Medulla oblongata (tissue), 1 donor: Measurements from ENCODE around the gene TXNL4A.
"Not testable (repeated sequence)": the region's sequence is repeated elsewhere in the genome, so short reads cannot be mapped to it uniquely, and the experiment has no call there.

Experiments used
- DNase-seq: peaks from one replicate; pipeline ENCODE4 v3.0.0-alpha.2; 2015; ENCODE audit errors: extremely low spot score

The TXNL4A gene

DNA sequence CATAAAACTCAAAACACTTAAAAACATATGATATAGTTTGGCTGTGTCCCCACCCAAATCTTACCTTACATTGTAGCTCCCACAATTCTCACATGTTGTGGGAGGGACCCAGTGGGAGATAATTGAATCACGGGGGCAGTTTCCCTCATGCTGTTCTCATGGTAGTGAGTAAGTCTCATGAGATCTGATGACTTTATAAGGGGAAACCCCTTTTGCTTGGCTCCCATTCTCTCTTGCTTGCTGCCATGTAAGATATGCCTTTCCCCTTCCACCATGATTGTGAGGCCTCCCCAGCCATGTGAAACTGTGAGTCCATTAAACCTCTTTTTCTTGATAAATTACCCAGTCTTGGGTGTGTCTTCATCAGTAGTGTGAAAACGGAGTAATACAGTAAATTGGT lies 11.3 kb upstream of the TXNL4A start:
- DNase-seq = not testable (repeated sequence)

DNA sequence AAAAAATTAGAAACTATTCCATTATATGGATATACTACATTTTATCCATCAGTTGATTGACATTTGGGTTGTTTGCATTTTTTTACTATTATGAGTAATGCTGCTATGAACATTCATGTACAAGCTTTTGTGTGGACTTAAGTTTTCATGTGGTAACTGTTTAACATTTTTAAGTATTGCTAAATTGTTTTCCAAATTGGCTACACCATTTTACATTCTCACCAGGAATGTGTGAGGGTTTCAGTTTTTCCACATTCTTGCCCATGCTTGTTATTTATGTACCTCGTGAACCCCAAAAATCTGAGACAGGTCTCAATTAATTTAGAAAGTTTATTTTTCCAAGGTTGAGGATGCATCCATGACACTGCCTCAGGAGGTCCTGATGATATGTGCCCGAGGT lies 3.1 kb upstream of the TXNL4A start:
- DNase-seq = no peak

DNA sequence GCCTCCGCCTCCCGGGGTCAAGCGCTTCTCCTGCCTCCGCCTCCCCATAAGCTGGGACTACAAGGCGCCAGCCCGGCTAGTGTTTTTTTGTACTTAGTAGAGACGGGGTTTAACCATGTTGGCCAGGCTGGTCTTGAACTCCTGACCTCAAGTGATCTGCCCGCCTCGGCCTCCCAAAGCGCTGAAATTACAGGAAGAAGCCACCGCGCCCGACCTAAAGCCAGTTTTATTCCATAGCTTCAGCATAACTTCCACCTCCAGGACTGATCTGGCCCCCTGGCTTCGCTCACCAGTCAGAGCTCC lies 783 bp upstream of the TXNL4A start:
- no peak for DNase-seq

DNA sequence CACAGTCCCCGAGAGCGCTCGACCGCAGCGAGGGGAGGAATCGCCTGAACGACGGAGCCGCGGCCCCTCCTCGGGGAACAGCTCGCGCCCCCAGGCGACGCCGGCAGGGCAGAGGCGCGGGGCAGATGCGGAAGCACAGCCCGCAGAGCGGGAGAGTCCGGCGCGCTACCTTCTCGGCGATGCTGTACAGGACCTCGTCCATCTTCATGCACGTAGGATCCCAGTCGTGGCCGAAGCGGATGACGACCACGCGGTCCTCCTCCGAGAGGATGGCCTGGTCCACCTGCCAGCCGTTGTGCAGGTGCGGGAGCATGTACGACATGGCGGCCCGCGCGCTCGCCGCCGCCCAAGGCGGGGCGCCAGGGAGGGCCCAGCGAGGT lies 302 bp downstream of the TXNL4A start:
- peak; percentile 59 for DNase-seq

DNA sequence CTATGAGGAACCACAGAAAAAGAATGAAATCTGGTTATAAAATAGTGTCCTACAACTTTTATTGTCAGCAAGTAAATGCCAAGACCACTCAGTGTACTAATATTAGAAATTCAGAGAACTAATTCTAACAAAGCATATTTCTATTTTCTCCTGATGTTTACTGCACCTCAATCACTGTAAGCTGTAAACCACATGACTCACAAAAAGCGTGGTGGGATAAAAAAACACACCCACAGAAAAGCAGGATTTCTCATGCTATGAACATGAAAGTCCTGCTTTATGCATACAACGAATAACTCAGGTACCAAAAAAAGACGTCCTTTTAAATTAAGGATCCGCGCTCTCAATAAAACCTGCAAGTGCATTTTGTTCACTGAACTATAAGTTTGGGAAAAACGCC lies 797 bp downstream of the TXNL4A start:
- DNase-seq = no peak

DNA sequence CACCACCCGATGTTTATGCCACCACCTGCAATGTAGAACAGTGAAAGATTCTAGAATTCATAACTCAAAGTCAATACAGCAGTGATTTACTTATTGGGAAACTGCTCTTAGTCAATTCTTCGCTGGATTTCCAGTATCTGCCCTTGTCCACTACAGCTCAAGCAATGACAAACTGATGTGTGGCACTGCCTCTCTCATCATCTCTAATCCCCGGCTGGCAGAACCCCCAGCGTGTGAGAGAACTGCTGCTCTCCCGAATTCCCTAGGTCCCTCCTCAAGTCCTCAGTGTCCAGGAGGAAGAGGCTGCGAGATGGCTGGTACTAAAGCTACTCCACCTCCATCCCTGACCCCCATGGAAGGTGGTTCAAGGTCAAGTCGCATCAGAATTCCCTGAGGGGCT lies 1.6 kb downstream of the TXNL4A start:
- no peak for DNase-seq

DNA sequence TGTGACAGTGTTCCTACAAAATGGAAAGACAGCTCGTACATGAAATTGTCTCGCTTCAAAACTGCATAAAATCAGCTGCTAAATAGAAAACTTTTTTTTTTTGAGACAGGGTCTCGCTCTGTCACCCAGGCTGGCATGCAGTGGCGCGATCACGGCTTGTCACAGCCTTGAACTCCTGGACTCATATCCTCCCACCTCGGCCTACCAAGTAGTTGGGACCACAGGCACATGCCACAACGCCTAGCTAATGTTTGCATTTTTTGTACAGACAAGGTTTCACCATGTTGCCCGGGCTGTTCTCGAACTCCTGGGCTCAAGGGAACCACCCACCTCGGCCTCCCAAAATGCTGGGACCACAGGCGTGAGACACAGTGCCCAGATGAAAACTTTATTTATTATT lies 3.2 kb downstream of the TXNL4A start:
- no peak for DNase-seq

DNA sequence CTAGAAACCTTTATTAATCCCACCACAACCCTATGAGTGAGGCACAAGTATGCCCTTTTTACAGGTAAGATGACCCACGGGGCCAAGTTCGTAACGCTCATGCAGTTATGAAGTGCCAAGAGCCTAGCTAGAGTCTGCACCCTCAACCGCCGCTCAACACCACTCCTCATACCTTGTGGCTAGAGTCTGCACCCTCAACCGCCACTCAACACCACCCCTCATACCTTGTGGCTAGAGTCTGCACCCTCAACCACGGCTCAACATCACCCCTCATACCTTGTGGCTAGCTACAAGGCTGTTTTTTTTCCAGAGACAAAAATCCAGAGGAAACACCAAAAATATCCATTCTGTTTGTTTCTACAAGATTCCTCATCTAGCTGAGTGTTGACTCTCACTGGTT lies 4.6 kb downstream of the TXNL4A start:
- no peak for DNase-seq

DNA sequence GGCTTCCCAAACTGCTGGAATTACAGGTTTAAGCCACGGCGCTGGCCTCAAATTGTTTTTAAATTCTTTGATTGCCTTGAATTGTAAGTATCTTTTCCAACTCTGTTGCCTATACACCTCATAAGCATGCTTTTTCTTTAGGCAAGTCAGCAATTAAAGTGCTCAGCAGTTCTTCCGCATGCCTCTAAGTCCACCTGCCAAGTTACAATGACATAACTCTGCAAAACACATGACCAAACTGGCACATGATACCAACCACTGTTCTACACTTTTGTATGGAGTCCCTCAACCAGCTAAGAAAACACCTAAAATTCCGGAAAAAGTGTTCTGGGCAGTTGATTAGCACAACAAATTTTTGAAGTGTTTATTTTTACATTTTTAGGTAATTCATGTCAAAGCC lies 5.1 kb downstream of the TXNL4A start:
- no peak for DNase-seq

DNA sequence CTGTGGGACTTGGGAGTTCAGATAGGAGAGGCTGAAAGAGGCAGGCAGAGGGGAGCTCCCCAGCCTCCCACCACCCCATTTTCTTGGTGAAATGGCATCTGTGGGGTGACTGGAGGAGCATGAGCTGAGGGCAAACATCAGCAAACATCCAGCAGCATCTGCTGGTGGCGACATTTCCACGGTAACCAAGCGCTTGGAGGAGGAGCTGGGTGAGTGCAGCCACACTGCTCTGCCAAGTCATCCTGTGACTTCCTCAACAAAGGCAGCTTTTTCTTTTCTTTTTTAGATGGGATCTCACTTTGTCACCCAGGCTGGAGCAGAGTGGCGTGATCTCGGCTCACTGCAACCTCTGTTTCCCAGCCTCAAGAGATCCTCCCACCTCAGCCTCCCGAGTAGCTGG lies 5.6 kb downstream of the TXNL4A start:
- DNase-seq = peak; percentile 85

DNA sequence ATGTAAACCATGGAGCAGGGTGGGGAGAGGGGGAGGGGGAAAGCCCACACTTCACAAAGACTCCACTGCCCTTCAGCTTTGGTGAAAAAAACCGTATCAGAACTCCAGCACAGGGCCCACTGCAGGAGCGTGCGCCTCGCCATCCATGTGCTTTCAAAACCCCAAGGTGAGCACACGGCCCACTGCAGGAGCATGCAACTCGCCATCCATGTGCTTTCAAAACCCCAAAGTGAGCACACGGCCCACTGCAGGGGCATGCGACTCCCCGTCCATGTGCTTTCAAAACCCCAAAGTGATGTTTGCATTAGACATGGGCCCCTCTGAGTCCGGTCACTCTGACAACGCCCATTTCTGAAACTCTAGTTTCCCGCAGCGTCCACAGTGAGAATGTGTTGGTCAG lies 7.8 kb downstream of the TXNL4A start:
- DNase-seq = no peak

DNA sequence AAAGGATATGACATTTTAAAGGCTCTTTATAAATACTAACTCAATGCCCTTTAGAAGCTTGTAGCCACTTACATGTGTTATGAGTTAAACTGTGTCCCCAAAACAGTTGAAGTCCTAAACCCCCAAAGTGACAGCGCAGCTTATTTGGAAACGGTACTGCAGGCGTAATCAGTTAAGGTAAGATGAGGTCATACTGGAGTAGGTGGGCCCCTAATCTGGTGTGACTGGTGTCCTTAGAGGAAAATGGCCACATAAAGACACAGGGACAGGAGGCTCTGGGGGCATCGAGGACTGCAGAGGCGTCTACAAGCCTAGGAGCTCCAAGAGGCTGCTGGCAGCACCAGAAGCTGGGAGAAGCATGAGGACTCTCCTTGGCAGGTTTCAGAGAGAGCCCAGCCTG lies 8.5 kb downstream of the TXNL4A start:
- no peak for DNase-seq

DNA sequence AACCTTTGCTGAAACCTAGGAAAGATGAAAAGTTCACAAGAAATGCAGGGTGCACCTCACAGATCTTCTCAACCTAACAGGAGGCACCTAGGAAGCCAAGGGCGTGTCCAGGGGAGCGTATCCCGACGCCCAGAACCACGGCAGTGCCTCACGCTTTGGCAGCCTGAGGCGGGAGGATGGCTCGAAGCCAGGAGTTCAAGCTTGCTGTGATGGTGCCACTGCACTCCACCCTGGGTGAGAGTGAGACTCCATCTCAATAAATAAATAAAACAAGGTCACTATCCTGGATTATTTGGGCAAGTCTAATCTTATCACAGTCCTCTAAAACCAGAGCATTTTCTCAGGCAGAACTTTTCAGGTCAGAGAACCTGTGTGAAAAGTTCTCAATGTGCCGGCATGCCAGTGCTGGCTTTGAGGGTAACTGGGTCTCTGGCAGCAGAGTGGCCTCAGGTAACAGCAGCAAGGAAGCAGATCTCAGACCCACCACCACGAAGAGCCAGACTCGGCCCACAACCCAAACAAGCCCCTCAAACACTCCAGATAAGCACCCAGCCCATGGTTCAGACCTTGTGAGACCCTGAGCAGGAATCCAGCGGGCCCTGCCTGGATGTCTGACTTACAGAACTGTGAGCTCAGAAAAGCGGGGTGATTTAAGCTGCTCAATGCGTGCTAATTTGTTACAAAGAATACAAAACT lies 12.2 kb downstream of the TXNL4A start:
- no peak for DNase-seq

DNA sequence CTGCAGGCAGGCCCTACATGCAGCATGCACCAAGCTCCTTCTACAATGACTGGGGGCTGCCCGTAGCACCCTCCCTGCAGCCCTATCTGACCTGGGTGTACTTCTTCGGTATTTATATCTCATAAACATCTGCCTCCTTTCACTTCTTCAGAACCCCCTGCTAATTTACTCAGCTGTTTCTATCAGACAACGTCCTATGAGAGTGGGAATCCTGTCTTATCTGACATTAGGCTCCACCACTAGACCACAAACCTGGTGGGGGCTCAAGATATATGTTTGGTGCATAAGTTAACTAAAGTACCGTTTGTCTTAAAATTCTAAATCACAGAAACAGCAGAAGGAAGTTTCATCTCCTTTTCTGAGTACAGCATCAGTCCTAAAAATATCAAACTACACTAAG lies 13.3 kb downstream of the TXNL4A start:
- DNase-seq = no peak

DNA sequence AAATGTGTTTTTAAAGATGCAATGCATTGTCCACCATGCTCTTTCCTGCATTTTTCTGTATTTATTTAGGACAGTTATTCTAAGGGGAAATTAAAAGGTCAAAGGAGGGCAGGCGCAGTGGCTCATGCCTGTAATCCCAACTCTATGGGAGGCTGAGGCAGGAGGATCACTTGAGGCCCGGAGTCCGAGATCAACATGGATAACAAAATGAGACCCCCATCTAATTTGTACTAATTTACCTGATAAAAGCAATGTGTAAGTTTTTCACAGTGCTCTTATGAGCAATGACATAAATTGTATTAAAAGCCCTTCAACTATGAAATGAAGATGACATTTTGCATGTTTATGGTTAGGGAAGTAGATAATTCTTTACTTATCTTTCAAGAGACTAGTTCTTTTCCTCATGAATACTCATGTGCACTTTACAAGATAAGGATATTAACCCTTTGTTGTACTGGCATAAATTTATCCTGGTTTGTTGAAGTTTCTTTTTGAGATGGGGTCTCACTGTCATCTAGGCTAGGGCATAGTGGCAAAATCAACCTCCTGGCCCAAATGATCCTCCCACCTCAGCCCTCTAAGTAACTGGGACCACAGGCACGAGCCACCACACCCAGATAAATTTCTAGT lies 14.2 kb downstream of the TXNL4A start:
- no peak for DNase-seq

DNA sequence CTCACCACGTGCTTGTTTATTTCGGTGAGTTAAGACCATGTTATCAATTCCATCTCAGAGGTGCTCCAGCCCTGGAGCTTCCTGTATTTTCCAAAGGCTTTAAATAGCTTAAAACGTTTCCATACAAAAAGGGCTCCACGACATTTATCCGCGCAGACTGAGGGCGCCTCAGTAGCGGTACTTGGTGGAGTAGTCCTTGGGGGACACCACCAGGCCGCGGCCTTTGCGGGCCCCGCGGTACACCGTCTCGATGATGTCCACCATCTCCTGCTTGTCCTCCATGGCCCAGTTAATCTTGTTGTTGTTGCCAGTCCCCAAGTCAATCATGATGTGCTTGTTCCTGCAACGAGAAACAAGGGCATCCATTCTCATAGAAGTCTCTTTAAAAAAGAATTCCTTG lies 14.8 kb downstream of the TXNL4A start:
- DNase-seq = no peak

DNA sequence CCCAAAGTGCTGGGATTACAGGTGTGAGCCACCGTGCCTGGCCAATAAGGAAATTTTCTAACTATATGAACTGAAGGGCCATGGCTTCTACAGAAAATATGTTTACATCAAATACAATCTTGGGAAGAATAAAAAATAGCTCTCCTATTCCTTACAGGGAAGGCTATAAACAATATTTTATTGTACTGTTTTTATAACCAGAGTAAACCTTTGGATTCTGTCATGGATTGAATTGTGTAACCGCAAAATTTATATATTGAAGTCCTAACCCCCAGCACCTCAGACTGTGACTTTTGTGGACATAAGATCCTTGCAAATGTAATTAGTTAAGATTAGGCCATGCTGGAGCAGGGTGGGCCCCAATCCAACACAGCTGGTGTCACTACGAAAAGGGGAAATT lies 15.6 kb downstream of the TXNL4A start:
- DNase-seq = no peak

DNA sequence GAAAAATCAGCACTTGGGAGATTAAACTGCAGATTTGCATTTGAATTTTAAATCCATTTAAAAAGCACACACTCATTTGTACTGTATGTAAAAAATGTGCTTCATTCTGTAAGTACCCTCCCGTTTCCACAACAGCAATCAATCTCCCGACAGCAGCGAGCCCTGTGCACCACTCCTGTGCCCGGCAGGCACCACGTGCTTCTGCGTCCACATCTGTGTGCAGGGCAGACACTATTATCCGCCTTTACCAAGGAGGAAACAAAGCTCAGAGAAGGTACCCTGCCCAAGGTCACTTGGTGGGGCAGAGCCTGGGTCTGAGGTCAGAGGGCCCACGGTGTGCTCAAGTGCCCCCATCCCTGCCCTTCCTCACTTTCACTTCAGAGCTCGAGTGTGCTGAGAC lies 16.4 kb downstream of the TXNL4A start:
- no peak for DNase-seq

DNA sequence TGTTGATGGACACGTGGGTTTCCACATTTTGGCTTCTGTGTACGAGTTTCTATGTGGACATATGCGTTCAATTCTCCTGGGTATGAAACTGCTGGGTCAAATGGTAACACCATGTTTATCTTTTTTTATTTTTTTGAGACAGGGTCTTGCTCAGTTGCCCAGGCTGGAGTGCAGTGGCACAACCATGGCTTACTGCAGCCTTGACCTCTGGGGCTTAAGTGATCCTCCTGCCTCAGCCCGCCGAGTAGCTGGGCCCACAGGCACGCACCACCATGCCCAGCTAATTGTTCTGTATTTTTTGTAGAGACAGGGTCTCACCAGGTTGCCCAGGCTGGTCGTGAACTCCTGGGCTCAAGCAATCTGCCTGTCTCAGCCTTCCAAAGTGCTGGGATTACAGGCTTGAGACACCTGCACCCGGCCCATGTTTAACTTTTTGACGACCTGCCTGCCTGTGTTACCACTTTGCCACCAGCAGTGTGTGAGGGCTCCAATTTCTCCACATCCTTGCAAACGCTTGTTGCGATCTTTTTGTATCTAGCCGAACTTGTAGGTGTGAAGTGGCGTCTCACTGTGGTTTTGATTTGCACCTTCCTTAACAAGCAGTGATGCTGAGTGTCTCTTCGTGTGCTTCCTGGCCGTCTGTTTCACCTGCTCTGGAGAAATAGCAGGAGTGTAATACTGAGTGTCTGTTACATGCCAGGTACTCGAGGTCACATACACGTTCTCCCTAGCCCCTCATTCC lies 17.0 kb downstream of the TXNL4A start:
- no peak for DNase-seq

DNA sequence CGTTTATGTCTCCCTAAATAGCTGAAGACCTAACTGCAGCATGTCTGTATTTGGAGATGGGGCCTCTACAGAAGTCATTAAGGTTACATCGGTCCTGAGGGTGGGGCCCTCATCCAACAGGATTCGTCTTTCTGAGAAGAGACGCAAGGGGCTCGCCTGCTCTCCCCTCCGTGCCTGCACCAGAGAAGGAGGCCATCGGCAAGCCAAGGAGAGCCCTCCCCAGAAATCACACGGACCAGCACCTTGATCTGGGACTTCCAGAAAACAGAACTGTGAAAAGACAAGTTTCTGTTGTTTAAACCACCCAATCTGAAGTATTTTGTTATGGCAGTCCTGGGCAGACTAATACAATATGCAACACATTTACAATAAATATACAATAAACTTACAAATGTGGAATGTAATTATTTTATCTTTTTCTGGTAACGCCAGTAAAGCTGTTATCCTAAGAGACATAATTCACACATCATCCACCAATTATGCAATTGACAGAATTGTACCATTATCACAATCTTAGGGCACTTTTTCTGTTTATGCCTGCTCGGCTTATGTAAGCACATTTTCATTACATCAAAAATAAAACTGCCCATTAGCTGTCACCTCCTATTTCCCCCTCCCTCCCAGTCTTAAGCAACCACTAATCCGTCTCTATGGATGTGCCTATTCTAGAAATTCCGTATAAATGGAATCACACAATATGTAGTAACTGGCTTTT lies 17.8 kb downstream of the TXNL4A start:
- no peak for DNase-seq

DNA sequence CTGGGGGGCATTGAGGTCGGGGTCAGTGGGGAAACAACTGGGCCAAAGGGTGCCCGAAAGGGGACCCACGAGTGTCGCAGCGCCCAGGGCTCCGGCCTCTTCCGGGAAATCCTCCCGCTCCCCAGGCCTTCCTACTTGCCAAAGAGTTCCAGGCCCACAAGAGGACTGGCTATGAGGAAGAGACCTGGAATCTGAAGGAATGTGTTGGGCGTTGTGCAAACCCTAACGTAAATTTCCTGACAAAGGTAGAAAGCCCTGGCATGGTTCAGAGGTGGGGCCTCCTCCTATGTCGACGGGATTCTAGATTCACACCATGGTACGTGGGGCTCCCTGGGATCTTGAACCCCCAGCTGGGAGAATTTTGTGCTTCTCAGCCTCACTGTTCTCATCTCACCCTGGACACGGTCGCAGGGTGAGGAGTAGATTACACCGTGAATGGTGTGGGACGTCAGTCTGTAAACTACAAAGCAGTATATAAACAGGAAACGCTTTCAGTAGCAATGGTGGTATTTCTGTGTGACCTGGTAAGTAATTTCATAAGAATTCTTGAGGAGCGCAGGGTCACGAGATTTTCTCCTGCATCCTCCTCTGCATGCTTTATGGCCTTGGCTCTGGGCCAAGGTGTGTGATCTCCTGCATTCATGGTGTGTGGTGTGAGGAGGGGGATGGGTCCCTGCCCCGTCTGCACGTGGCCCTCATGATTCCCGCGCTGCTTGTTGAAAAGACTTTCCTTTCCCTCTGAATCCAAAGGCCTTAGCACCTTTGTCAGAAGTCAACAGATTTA lies 23.1 kb downstream of the TXNL4A start:
- DNase-seq = peak; percentile 48
